Coronary artery (tissue), 2 donors: ENCODE results near the gene BET1.
"Not testable (repeated sequence)": the region's sequence is repeated elsewhere in the genome, so short reads cannot be mapped to it uniquely, and the experiment has no call there.

Source experiments
- DNase-seq: peaks from one replicate; pipeline ENCODE4 v3.0.0-alpha.2; 2017; ENCODE audit warnings: low spot score
- H3K27ac ChIP-seq, 2 donors: fragments of 200-600 bp; sonication (generic); one replicate each; pipeline ENCODE4 v1.5.1; 2016 to 2019
- H3K4me3 ChIP-seq: fragments of 200-600 bp; sonication (generic); 2 replicates; pipeline ENCODE4 v1.5.1; 2016; ENCODE audit warnings: mild to moderate bottlenecking, moderate library complexity
- TF ChIP-seq, protein P1 (sequence below): fragments of 200-600 bp; sonication (generic); IDR thresholded peaks from one replicate; pipeline ENCODE4 v1.5.1; 2019; ENCODE audit warnings: antibody characterized with exemption

BET1 gene

DNA sequence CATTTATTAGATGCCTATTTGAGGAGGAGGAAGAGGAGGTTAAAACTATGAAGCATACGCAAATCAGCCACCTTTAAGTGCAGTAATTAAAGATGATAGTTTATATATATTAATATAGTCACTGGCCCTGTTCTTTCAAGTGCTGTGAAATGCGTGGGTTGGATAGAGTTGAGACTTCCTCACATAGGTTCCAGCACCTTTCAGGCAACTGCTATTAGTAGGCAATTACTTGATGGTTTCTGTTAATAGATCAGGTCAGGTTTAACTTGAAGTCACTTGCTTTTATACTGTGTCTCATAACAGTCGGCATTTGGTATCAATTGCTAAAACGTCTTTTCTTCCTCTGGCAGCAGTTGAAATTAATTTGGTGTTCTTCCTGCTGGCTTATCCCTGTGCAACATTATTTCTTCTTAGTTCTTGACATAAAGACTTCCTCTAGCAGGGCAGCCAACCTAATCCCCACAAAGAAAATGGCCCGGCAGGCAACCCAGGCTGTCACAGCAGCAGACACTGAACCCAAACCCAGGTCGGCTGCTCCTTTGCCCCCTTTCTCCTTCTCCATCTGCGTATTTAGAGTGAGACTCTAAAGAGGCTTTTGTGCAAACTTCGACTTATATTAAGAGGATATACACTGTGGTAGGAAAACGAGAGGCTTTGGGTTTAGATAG lies 35.3 kb upstream of the BET1 start:
- TF ChIP-seq, protein P1, sequence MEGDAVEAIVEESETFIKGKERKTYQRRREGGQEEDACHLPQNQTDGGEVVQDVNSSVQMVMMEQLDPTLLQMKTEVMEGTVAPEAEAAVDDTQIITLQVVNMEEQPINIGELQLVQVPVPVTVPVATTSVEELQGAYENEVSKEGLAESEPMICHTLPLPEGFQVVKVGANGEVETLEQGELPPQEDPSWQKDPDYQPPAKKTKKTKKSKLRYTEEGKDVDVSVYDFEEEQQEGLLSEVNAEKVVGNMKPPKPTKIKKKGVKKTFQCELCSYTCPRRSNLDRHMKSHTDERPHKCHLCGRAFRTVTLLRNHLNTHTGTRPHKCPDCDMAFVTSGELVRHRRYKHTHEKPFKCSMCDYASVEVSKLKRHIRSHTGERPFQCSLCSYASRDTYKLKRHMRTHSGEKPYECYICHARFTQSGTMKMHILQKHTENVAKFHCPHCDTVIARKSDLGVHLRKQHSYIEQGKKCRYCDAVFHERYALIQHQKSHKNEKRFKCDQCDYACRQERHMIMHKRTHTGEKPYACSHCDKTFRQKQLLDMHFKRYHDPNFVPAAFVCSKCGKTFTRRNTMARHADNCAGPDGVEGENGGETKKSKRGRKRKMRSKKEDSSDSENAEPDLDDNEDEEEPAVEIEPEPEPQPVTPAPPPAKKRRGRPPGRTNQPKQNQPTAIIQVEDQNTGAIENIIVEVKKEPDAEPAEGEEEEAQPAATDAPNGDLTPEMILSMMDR: no peak
- no peak for DNase-seq
- H3K4me3 ChIP-seq: no peak overlapping the region
- H3K27ac ChIP-seq: no peak overlapping the region

DNA sequence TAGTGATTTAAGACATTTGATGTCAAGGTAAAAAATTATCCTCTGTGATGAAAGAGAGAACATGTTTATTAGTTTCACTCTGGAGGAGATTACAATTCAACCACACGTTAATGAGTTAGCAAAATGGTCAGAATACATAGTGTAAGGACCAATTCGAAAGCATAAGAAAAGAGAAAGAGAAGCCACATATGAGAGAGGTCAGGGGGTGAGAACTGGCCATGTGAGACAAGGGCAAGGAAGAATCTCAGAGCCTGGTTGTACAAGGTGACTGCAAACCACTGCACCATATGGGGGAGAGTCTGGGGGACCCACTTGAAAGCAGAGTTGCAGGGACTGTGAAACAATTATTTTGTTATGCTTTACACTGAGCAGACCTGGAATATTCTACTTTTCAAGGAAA lies 27.7 kb upstream of the BET1 start:
- TF ChIP-seq, protein P1: no peak
- no peak overlapping the region for H3K27ac ChIP-seq
- H3K4me3 ChIP-seq: no peak overlapping the region
- DNase-seq: no peak

DNA sequence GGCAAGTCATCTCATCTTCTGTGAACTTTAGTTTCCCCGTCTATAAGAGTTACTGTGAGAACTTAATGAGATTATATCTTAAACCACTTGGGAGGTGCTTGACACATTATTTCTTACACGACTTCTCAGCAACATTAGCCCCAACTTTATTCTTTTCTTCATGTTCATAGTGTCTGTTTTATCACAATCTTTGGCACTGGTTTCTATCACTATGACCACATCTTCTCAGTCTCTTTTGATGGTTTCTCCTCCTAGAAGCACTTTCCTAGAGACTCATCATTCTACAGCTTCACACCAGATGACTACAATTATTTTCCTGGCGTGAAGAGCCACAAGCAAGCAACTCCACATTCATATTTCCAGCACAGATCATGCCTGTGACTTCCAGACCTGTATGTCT lies 26.5 kb upstream of the BET1 start:
- Histone ChIP-seq H3K27ac (no peak overlapping the region), H3K4me3 (no peak overlapping the region)
- DNase-seq: no peak
- TF ChIP-seq, protein P1: no peak

DNA sequence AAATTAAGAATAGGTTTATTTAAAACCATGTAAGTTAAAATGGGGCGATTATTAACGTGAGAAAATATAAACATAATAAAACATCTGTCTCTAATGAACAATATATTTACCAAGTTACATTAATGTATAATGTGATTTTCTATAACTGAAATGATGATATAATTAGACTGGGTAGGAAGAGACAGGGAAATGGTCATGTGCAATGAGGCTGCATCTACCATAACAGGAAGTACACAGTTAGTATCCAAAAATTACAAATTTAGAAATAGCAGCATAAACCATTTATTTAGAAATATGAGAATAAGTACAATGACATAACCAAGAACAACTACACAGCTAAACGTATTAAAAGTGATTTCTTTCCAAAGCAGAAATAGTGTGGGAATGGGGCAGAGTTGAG lies 25.8 kb upstream of the BET1 start:
- H3K27ac ChIP-seq: no peak overlapping the region
- no peak overlapping the region for H3K4me3 ChIP-seq
- no peak for DNase-seq
- TF ChIP-seq, protein P1: no peak

DNA sequence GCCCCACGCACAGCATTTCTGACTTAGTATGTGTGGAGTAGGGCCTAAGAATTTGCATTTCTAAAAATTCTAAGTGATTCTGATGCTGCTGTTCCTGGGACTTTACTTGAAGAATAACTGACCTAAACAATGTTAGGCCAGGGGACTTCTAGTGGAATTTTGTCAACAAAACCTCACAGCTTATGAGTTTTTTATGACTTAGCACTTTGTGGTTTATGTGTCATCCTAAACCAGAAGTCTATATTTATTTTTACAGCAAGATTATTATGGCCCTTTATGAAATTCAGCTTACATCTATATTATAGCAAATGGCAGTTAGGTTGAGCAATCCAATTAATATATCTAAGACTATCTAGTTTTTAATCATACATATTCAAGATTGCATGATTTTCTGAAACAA lies 24.6 kb upstream of the BET1 start:
- Histone ChIP-seq H3K4me3 (no peak overlapping the region), H3K27ac (no peak overlapping the region)
- TF ChIP-seq, protein P1: no peak
- no peak for DNase-seq

DNA sequence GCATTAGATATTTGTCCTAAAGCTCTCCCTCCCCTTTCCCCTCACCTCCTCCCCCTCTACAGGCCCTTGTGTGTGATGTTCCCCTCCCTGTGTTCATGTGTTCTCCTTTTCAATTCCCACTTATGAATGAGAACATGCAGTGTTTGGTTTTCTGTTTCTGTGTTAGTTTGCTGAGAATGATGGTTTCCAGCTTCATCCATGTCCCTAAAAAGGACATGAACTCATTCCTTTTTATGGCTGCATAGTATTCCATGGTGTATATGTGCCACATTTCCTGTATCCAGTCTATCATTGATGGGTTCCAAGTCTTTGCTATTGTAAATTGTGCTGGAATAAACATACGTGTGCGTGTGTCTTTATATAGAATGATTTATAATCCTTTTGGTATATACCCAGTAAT lies 22.5 kb upstream of the BET1 start:
- not testable (repeated sequence) for H3K4me3 ChIP-seq, DNase-seq, H3K27ac ChIP-seq

DNA sequence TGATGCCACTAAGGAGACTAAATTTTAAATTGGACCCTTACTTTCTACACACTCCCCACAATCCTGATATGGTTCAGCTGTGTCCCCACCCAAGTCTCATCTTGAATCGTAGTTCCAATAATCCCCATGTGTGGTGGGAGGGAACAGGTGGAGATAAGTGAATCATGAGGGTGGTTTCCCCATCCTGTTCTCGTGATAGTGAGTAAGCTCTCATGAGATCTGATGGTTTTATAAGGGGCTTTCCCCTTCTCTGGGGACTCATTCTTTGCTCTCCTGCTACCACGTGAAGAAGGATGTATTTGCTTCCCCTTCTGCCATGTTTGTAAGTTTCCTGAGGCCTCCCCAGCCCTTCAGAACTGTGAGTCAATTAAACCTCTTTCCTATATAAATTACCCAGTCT lies 18.4 kb upstream of the BET1 start:
- DNase-seq: no peak
- no peak overlapping the region for H3K27ac ChIP-seq
- TF ChIP-seq, protein P1: no peak
- H3K4me3 ChIP-seq: no peak overlapping the region
